Measurements from ENCODE around the gene ARHGDIB. TPM values are rescaled to one million over a fixed set of nuclear protein-coding genes. Genes with fewer than 3 reads are reported as not detected.

Gene ARHGDIB
- total and polyA plus RNA-seq, 10 of the 15 experiments (the other 5 are each of a cell fraction or from before 2014, with no cell fraction given), result 796 to 2,849 (median 1,346) TPM

GRCh38 chr12:14960548-14961465, 594 bp downstream of the ARHGDIB start (continued):
- TF ChIP-seq, protein P1, sequence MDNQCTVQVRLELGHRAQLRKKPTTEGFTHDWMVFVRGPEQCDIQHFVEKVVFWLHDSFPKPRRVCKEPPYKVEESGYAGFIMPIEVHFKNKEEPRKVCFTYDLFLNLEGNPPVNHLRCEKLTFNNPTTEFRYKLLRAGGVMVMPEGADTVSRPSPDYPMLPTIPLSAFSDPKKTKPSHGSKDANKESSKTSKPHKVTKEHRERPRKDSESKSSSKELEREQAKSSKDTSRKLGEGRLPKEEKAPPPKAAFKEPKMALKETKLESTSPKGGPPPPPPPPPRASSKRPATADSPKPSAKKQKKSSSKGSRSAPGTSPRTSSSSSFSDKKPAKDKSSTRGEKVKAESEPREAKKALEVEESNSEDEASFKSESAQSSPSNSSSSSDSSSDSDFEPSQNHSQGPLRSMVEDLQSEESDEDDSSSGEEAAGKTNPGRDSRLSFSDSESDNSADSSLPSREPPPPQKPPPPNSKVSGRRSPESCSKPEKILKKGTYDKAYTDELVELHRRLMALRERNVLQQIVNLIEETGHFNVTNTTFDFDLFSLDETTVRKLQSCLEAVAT (IDR thresholded peaks at IDR 0.05), result peak; percentile 52
- TF ChIP-seq RB1 (IDR thresholded peaks at IDR 0.05; ENCODE audit: borderline replicate concordance) (no peak), SPI1 (IDR thresholded peaks at IDR 0.05; ENCODE audit: borderline replicate concordance, insufficient read depth, low read depth, low read length) (0 out of 2 replicates have a peak, but pooled peaks have one; percentile 1), ZZZ3 (IDR thresholded peaks at IDR 0.05; ENCODE audit: control insufficient read depth, insufficient read length, low read depth) (no peak), ZSCAN29 (IDR thresholded peaks at IDR 0.05) (no peak), BHLHE40 (IDR thresholded peaks at IDR 0.05; ENCODE audit: borderline replicate concordance in 1 of 2, low read depth in 2 of 2, low read length in 1 of 2) (peak in 1 of 2 experiments; percentile 63; a peak in 2 of 4 replicates), JUND (IDR thresholded peaks at IDR 0.05; ENCODE audit: low read depth, low read length) (no peak), ETV6 (conservative IDR thresholded peaks at IDR 0.05 in 1 of 2, IDR thresholded peaks at IDR 0.05 in 1 of 2; ENCODE audit: borderline replicate concordance in 1 of 2, low read depth in 1 of 2) (peak in 1 of 2 experiments; percentile 50; a peak in 1 of 4 replicates), ZNF24 (IDR thresholded peaks at IDR 0.05) (no peak), NR2C2 (IDR thresholded peaks at IDR 0.05; ENCODE audit: borderline replicate concordance, control insufficient read depth, insufficient read length, low read depth) (no peak), NBN (IDR thresholded peaks at IDR 0.05) (0 out of 2 replicates have a peak, but pooled peaks have one; percentile 44), JUNB (IDR thresholded peaks at IDR 0.05) (peak; percentile 61)
- TF ChIP-seq, protein P2, sequence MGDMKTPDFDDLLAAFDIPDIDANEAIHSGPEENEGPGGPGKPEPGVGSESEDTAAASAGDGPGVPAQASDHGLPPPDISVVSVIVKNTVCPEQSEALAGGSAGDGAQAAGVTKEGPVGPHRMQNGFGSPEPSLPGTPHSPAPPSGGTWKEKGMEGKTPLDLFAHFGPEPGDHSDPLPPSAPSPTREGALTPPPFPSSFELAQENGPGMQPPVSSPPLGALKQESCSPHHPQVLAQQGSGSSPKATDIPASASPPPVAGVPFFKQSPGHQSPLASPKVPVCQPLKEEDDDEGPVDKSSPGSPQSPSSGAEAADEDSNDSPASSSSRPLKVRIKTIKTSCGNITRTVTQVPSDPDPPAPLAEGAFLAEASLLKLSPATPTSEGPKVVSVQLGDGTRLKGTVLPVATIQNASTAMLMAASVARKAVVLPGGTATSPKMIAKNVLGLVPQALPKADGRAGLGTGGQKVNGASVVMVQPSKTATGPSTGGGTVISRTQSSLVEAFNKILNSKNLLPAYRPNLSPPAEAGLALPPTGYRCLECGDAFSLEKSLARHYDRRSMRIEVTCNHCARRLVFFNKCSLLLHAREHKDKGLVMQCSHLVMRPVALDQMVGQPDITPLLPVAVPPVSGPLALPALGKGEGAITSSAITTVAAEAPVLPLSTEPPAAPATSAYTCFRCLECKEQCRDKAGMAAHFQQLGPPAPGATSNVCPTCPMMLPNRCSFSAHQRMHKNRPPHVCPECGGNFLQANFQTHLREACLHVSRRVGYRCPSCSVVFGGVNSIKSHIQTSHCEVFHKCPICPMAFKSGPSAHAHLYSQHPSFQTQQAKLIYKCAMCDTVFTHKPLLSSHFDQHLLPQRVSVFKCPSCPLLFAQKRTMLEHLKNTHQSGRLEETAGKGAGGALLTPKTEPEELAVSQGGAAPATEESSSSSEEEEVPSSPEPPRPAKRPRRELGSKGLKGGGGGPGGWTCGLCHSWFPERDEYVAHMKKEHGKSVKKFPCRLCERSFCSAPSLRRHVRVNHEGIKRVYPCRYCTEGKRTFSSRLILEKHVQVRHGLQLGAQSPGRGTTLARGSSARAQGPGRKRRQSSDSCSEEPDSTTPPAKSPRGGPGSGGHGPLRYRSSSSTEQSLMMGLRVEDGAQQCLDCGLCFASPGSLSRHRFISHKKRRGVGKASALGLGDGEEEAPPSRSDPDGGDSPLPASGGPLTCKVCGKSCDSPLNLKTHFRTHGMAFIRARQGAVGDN (IDR thresholded peaks at IDR 0.05), result 0 out of 2 replicates have a peak, but pooled peaks have one; percentile 16
- TF ChIP-seq, protein P3, sequence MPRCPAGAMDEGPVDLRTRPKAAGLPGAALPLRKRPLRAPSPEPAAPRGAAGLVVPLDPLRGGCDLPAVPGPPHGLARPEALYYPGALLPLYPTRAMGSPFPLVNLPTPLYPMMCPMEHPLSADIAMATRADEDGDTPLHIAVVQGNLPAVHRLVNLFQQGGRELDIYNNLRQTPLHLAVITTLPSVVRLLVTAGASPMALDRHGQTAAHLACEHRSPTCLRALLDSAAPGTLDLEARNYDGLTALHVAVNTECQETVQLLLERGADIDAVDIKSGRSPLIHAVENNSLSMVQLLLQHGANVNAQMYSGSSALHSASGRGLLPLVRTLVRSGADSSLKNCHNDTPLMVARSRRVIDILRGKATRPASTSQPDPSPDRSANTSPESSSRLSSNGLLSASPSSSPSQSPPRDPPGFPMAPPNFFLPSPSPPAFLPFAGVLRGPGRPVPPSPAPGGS (IDR thresholded peaks at IDR 0.05; ENCODE audit: borderline replicate concordance, insufficient read depth, low read depth, low read length, poor library complexity, severe bottlenecking), result no peak
- TF ChIP-seq, protein P4, sequence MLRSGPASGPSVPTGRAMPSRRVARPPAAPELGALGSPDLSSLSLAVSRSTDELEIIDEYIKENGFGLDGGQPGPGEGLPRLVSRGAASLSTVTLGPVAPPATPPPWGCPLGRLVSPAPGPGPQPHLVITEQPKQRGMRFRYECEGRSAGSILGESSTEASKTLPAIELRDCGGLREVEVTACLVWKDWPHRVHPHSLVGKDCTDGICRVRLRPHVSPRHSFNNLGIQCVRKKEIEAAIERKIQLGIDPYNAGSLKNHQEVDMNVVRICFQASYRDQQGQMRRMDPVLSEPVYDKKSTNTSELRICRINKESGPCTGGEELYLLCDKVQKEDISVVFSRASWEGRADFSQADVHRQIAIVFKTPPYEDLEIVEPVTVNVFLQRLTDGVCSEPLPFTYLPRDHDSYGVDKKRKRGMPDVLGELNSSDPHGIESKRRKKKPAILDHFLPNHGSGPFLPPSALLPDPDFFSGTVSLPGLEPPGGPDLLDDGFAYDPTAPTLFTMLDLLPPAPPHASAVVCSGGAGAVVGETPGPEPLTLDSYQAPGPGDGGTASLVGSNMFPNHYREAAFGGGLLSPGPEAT (IDR thresholded peaks at IDR 0.05; ENCODE audit: low read depth), result peak; percentile 37; the same call in 1 of the 2 replicates

Data from GM12878 (cell line).